Ishikawa (cell line): ENCODE data around the gene CACNG8.

Experiments
- CREB1 ChIP-seq: IDR thresholded peaks from 2 replicates; pipeline ENCODE4 v1.6.1; 2012; ENCODE audit warnings: low read depth
- EP300 ChIP-seq: IDR thresholded peaks from 2 replicates; pipeline ENCODE4 v1.6.1; 2012; ENCODE audit warnings: borderline replicate concordance
- FOXM1 ChIP-seq: IDR thresholded peaks from 2 replicates; pipeline ENCODE4 v1.6.1; 2012; ENCODE audit warnings: low read depth, borderline replicate concordance
- TAF1 ChIP-seq: IDR thresholded peaks from 2 replicates; pipeline ENCODE4 v1.6.1; 2012; ENCODE audit warnings: low read depth, mild to moderate bottlenecking
- ZBTB7A ChIP-seq: IDR thresholded peaks from 2 replicates; pipeline ENCODE4 v1.6.1; 2012; ENCODE audit warnings: low read depth
- TF ChIP-seq, protein P1 (sequence below): IDR thresholded peaks from 2 replicates; pipeline ENCODE4 v1.6.1; 2012; ENCODE audit warnings: low read depth, mild to moderate bottlenecking

DNA sequence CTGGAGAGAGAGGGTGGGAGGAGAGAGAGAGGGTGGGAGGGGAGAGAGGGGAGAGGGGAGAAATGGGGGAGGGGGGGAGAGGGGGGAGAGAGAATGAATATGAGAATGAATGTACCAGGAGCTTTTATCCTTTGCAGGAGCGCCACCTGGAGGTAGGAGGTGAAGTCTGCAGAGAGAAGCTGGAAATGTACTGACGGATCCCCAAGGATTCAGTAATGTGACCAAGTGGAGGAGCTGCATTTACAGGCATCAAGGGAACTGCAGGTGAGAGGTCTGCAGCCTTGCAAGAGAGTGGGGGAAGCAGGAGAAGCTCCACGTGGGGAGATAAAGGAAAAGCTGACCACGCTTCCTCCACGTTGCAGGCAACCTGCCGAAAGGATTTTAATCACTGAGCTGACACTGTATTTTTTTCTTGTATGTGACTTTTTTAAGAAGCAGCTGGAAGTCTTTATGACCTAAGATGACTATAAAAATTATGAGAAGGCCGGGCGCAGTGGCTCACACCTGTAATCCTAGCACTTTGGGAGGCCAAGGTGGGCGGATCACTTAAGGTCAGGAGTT lies 67.3 kb downstream of the CACNG8 start:
- no peak for TF ChIP-seq EP300
- TF ChIP-seq CREB1: no peak
- TF ChIP-seq, protein P1, sequence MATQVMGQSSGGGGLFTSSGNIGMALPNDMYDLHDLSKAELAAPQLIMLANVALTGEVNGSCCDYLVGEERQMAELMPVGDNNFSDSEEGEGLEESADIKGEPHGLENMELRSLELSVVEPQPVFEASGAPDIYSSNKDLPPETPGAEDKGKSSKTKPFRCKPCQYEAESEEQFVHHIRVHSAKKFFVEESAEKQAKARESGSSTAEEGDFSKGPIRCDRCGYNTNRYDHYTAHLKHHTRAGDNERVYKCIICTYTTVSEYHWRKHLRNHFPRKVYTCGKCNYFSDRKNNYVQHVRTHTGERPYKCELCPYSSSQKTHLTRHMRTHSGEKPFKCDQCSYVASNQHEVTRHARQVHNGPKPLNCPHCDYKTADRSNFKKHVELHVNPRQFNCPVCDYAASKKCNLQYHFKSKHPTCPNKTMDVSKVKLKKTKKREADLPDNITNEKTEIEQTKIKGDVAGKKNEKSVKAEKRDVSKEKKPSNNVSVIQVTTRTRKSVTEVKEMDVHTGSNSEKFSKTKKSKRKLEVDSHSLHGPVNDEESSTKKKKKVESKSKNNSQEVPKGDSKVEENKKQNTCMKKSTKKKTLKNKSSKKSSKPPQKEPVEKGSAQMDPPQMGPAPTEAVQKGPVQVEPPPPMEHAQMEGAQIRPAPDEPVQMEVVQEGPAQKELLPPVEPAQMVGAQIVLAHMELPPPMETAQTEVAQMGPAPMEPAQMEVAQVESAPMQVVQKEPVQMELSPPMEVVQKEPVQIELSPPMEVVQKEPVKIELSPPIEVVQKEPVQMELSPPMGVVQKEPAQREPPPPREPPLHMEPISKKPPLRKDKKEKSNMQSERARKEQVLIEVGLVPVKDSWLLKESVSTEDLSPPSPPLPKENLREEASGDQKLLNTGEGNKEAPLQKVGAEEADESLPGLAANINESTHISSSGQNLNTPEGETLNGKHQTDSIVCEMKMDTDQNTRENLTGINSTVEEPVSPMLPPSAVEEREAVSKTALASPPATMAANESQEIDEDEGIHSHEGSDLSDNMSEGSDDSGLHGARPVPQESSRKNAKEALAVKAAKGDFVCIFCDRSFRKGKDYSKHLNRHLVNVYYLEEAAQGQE: no peak
- TF ChIP-seq FOXM1: no peak
- no peak for TF ChIP-seq TAF1
- TF ChIP-seq ZBTB7A: no peak
